Neural cell (in vitro differentiated cells): Measurements from ENCODE around the gene ABCB8. TPM values are rescaled to one million over a fixed set of nuclear protein-coding genes. Genes with fewer than 3 reads are reported as not detected.

Experiments
- H2AFZ ChIP-seq: fragments of 200-600, 300-800 bp; sonication (generic), shearing (Covaris generic); 2 replicates; pipeline ENCODE4 v1.6.0; 2014; ENCODE audit warnings: low read depth, mild to moderate bottlenecking, antibody characterized with exemption, low read length, moderate library complexity
- H3F3A ChIP-seq: fragments of 200-600 bp; shearing (Covaris generic); 2 replicates; pipeline ENCODE4 v1.6.1; 2016; ENCODE audit warnings: mild to moderate bottlenecking, moderate library complexity, mixed read lengths, antibody characterized with exemption, low read length; ENCODE audit not compliant: insufficient read depth, poor library complexity, severe bottlenecking
- H3K27ac ChIP-seq: fragments of 200-600, 300-800 bp; sonication (generic), shearing (Covaris generic); 2 replicates; pipeline ENCODE4 v1.5.1; 2014; ENCODE audit warnings: mild to moderate bottlenecking, low read length, moderate library complexity
- H3K27me3 ChIP-seq: fragments of 300-800, 200-600 bp; sonication (generic), shearing (Covaris generic); 2 replicates; pipeline ENCODE4 v1.6.0; 2014; ENCODE audit warnings: mild to moderate bottlenecking, low read depth, low read length, moderate library complexity; ENCODE audit not compliant: insufficient read depth
- H3K36me3 ChIP-seq: fragments of 300-800, 200-600 bp; sonication (generic), shearing (Covaris generic); 2 replicates; pipeline ENCODE4 v1.5.1; 2014; ENCODE audit warnings: mild to moderate bottlenecking, antibody characterized with exemption, low read length, moderate library complexity; ENCODE audit not compliant: insufficient read depth
- H3K4me2 ChIP-seq: fragments of 300-800, 200-600 bp; sonication (generic), shearing (Covaris generic); 2 replicates; pipeline ENCODE4 v1.6.0; 2014; ENCODE audit warnings: mild to moderate bottlenecking, low read length
- H3K4me3 ChIP-seq: fragments of 300-800, 200-600 bp; sonication (generic), shearing (Covaris generic); 2 replicates; pipeline ENCODE4 v1.5.1; 2014; ENCODE audit warnings: mild to moderate bottlenecking, low read length, moderate library complexity
- H3K79me2 ChIP-seq: fragments of 200-600 bp; shearing (Covaris generic); replicated peaks from 2 replicates; pipeline ENCODE4 v1.6.0; 2014; ENCODE audit warnings: mild to moderate bottlenecking, low read length, moderate library complexity; ENCODE audit not compliant: insufficient read depth
- H3K9ac ChIP-seq: fragments of 300-800, 200-600 bp; sonication (generic), shearing (Covaris generic); 2 replicates; pipeline ENCODE4 v1.6.1; 2016; ENCODE audit warnings: mild to moderate bottlenecking, low read length, mixed read lengths
- H3K9me2 ChIP-seq: fragments of 200-600 bp; shearing (Covaris generic); 2 replicates; pipeline ENCODE4 v1.6.1; 2016; ENCODE audit warnings: mild to moderate bottlenecking, low read length, mixed read lengths; ENCODE audit not compliant: insufficient read depth
- H3K9me3 ChIP-seq: fragments of 200-600, 300-800 bp; sonication (generic), shearing (Covaris generic); 2 replicates; pipeline ENCODE4 v1.6.1; 2016; ENCODE audit warnings: mild to moderate bottlenecking, mixed run types, low read length, moderate library complexity, mixed read lengths
- H4K20me1 ChIP-seq: fragments of 200-600 bp; shearing (Covaris generic); 2 replicates; pipeline ENCODE4 v1.6.1; 2016; ENCODE audit warnings: mild to moderate bottlenecking, mixed run types; ENCODE audit not compliant: insufficient read depth
- EP300 ChIP-seq: fragments of 450-650 bp; conservative IDR thresholded peaks from 2 replicates; pipeline ENCODE4 v1.6.1; 2014; ENCODE audit warnings: antibody characterized with exemption, mild to moderate bottlenecking, moderate library complexity; ENCODE audit not compliant: poor library complexity, severe bottlenecking
- EZH2 ChIP-seq: fragments of 200-600, 300-800 bp; shearing (Covaris generic), sonication (generic); IDR thresholded peaks from 2 replicates; pipeline ENCODE4 v1.6.1; 2014; ENCODE audit warnings: antibody characterized with exemption, low read length, borderline replicate concordance, mild to moderate bottlenecking; ENCODE audit not compliant: insufficient read depth, poor library complexity, severe bottlenecking
- MXI1 ChIP-seq: fragments of 450-650 bp; conservative IDR thresholded peaks from 2 replicates; pipeline ENCODE4 v1.6.1; 2014; ENCODE audit warnings: antibody characterized with exemption, mild to moderate bottlenecking; ENCODE audit not compliant: poor library complexity, severe bottlenecking
- POLR2AphosphoS5 ChIP-seq: IDR thresholded peaks from 2 replicates; pipeline ENCODE4 v1.6.1; 2012
- RAD21 ChIP-seq: fragments of 450-650 bp; conservative IDR thresholded peaks from 2 replicates; pipeline ENCODE4 v1.6.1; 2014; ENCODE audit warnings: antibody characterized with exemption, mild to moderate bottlenecking, moderate library complexity
- SMC3 ChIP-seq: fragments of 450-650 bp; conservative IDR thresholded peaks from 2 replicates; pipeline ENCODE4 v1.6.1; 2014; ENCODE audit warnings: antibody characterized with exemption, mild to moderate bottlenecking, moderate library complexity; ENCODE audit not compliant: poor library complexity
- TAF1 ChIP-seq: IDR thresholded peaks from 2 replicates; pipeline ENCODE4 v1.6.1; 2012; ENCODE audit warnings: low read depth
- polyA plus RNA-seq: library from polyadenylated mRNA; depleted of rRNA; stranded (reverse); fragments of >200 nt; gene quantifications from 2 replicates; pipeline ENCODE4 v1.2.3, GENCODE V29; 2014
- TF ChIP-seq, protein P1 (sequence below): fragments of 450-650 bp; IDR thresholded peaks from 2 replicates; pipeline ENCODE4 v1.5.1; 2014; ENCODE audit warnings: antibody characterized with exemption, mild to moderate bottlenecking, moderate library complexity; ENCODE audit not compliant: poor library complexity, severe bottlenecking
- TF ChIP-seq, protein P2 (sequence below): IDR thresholded peaks from 2 replicates; pipeline ENCODE4 v1.6.1; 2012; ENCODE audit warnings: borderline replicate concordance

Gene ABCB8
- polyA plus RNA-seq, 1 donor from 2014 or later, result 40.5 TPM

DNA sequence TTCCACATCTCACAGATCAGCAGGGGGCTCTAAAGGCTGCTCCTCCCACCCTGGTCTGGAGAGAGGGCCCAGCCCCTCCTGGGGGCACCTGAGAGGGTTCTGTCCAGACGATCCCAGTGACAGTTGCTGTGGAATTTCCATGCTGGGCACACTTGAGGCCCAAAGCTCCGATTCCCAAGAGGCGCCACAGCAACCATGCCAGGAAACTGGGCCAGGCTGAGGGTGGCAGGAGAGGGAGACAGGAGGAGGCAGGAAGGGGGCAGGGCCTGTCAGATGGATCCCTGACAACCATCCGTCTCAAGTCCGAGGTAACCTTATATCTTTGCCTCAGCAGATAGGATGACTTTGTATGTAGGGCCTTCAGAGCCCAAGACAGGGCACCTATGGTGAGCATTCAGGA is 41.7 kb upstream of the ABCB8 start:
- H3K4me3 ChIP-seq, result no peak overlapping the region
- TF ChIP-seq TAF1 (no peak), POLR2AphosphoS5 (no peak), SMC3 (no peak), EZH2 (no peak), MXI1 (no peak), EP300 (no peak), RAD21 (no peak)
- TF ChIP-seq, protein P1, sequence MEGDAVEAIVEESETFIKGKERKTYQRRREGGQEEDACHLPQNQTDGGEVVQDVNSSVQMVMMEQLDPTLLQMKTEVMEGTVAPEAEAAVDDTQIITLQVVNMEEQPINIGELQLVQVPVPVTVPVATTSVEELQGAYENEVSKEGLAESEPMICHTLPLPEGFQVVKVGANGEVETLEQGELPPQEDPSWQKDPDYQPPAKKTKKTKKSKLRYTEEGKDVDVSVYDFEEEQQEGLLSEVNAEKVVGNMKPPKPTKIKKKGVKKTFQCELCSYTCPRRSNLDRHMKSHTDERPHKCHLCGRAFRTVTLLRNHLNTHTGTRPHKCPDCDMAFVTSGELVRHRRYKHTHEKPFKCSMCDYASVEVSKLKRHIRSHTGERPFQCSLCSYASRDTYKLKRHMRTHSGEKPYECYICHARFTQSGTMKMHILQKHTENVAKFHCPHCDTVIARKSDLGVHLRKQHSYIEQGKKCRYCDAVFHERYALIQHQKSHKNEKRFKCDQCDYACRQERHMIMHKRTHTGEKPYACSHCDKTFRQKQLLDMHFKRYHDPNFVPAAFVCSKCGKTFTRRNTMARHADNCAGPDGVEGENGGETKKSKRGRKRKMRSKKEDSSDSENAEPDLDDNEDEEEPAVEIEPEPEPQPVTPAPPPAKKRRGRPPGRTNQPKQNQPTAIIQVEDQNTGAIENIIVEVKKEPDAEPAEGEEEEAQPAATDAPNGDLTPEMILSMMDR, result no peak
- TF ChIP-seq, protein P2, sequence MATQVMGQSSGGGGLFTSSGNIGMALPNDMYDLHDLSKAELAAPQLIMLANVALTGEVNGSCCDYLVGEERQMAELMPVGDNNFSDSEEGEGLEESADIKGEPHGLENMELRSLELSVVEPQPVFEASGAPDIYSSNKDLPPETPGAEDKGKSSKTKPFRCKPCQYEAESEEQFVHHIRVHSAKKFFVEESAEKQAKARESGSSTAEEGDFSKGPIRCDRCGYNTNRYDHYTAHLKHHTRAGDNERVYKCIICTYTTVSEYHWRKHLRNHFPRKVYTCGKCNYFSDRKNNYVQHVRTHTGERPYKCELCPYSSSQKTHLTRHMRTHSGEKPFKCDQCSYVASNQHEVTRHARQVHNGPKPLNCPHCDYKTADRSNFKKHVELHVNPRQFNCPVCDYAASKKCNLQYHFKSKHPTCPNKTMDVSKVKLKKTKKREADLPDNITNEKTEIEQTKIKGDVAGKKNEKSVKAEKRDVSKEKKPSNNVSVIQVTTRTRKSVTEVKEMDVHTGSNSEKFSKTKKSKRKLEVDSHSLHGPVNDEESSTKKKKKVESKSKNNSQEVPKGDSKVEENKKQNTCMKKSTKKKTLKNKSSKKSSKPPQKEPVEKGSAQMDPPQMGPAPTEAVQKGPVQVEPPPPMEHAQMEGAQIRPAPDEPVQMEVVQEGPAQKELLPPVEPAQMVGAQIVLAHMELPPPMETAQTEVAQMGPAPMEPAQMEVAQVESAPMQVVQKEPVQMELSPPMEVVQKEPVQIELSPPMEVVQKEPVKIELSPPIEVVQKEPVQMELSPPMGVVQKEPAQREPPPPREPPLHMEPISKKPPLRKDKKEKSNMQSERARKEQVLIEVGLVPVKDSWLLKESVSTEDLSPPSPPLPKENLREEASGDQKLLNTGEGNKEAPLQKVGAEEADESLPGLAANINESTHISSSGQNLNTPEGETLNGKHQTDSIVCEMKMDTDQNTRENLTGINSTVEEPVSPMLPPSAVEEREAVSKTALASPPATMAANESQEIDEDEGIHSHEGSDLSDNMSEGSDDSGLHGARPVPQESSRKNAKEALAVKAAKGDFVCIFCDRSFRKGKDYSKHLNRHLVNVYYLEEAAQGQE, result no peak
- no peaks in the 10 kb centered on the region for H3K79me2 ChIP-seq
- H3F3A ChIP-seq, result no peaks in the 10 kb centered on the region
- no peak overlapping the region for H2AFZ ChIP-seq
- no peak overlapping the region for H3K27ac ChIP-seq
- no peaks in the 10 kb centered on the region for H3K27me3 ChIP-seq
- H4K20me1 ChIP-seq, result no peaks in the 10 kb centered on the region
- H3K9me3 ChIP-seq, result no peaks in the 10 kb centered on the region
- no peaks in the 10 kb centered on the region for H3K9me2 ChIP-seq
- H3K9ac ChIP-seq, result no peak overlapping the region
- H3K4me2 ChIP-seq, result no peak overlapping the region
- H3K36me3 ChIP-seq, result no peaks in the 10 kb centered on the region

DNA sequence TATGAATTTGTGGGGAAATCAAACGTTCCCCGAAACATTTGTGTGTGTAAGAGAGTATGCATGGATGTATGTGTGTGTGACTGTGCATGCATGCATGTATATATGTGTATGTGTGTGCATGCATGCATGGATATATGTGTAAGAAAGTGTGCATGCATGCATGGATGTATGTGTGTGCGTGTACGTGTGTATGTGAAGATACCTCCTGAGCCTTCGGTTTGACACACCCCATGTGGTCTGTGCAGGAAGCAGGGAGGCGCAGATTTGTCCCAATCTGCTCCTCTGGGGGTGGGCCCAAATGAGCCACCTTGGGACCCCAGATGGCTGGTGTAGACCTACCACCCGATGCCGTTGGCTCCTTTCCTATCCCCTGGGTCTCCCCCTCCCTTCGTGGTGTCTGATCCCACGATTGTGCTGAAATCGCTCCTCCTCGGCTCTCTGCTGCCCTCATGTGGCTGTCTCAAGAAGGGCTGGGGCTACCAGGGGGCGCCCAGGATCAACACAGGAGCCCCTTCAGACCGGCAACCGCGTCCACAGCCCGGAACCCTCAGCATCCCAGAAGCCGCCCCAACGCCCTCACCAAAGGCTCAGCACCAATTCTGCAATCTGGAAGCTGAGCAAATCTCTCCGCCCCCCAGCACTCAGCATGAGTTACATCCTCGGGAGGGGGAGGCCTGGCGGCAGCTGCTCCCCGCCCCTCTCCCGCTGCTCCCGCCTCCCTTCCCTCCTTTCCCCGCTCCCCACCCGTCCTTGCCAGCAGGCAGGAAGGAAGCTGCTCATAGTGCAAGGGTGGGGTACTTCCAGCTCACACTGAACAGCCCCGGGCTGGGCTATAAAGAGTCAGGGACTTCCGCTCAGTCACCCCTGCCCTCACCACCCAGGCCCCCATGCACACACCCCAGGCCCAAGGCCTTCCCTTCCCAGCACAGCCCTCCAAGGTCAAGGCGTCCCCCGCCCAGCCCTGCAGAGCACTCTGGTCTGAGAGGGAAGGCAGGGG is 39.7 kb upstream of the ABCB8 start:
- no peaks in the 10 kb centered on the region for H3K9me2 ChIP-seq
- H3K27ac ChIP-seq, result no peak overlapping the region
- no peaks in the 10 kb centered on the region for H3K27me3 ChIP-seq
- peak overlapping the region; percentile 42 for H3K4me3 ChIP-seq
- no peaks in the 10 kb centered on the region for H3F3A ChIP-seq
- H4K20me1 ChIP-seq, result no peaks in the 10 kb centered on the region
- H2AFZ ChIP-seq, result peak overlapping the region; percentile 51
- H3K9ac ChIP-seq, result peak overlapping the region; percentile 50
- TF ChIP-seq, protein P1, result peak; percentile 99
- TF ChIP-seq TAF1, result no peak
- peak; percentile 97 for TF ChIP-seq RAD21
- TF ChIP-seq POLR2AphosphoS5, result peak; percentile 26
- peak; percentile 19 for TF ChIP-seq MXI1
- no peak for TF ChIP-seq EP300
- TF ChIP-seq EZH2, result no peak
- TF ChIP-seq, protein P2, result no peak
- peak; percentile 98 for TF ChIP-seq SMC3
- no peaks in the 10 kb centered on the region for H3K36me3 ChIP-seq
- no peak overlapping the region for H3K4me2 ChIP-seq
- H3K79me2 ChIP-seq, result no peaks in the 10 kb centered on the region
- H3K9me3 ChIP-seq, result no peaks in the 10 kb centered on the region
